ENCODE measurements around the gene MYOG.

DNA sequence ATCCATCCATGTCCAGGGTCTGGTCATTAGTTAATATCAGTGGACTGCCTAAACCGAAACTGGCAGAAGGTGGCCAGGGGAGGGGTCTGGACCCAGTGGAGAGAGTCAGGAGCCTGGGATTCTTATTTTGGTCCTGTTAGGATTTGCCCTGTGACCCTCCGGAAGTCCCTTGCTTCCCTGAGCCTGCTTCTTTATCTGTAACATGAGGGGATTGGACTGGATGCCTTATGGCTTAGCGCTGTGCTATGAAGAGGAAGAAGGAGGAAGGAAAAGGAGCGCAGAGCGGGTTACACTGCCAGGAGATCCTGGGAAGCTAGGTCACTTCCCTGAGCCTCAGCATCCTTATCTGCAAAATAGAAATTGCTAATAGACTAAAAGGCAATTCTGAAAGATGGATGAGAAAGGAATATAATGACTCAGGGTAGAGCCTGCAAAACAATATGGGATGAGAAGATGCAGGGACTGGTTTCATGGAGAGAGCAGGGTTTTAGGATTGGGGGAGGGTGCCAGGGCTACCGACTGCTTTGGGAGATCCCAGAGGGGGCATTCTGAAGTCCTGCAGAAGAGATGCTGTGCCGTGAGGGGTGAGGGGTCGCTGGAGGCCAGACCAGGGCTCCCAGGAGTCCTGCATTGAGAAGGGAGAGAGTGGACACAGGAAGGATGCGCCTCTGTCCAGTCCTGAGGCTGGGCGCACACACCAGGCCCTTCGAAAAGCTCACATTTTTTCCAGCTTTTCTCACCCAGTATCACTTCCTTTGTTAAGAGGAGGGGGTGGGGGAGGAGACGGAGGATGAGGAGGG, 41.3 kb upstream of the MYOG start:
- TF ChIP-seq EP300 (IDR thresholded peaks at IDR 0.05) (no peak), POLR2AphosphoS5 (IDR thresholded peaks at IDR 0.05) (no peak)
